ENCODE results near the gene RUNX3.
"Not testable (repeated sequence)": the region's sequence is repeated elsewhere in the genome, so short reads cannot be mapped to it uniquely, and the experiment has no call there.

Gene RUNX3

GRCh38 chr1:24899581-24900485, 30.2 kb downstream of the RUNX3 start:
- no peak for DNase-seq

- no peak for DNase-seq
Observed at GRCh38 chr1:24898909-24899439, 31.1 kb downstream of the RUNX3 start.

GRCh38 chr1:24898152-24898908, 31.7 kb downstream of the RUNX3 start:
- DNase-seq, result peak; percentile 35

- no peak for DNase-seq
Observed at GRCh38 chr1:24897263-24898151, 32.6 kb downstream of the RUNX3 start.

GRCh38 chr1:24896596-24897262, 33.3 kb downstream of the RUNX3 start:
- no peak for DNase-seq

GRCh38 chr1:24896176-24896575, 33.9 kb downstream of the RUNX3 start:
- no peak for DNase-seq

- DNase-seq, result no peak
Observed at GRCh38 chr1:24895511-24895910, 34.6 kb downstream of the RUNX3 start.

GRCh38 chr1:24894002-24894401, 36.1 kb downstream of the RUNX3 start:
- no peak for DNase-seq

GRCh38 chr1:24893431-24893830, 36.6 kb downstream of the RUNX3 start:
- no peak for DNase-seq

- no peak for DNase-seq
Observed at GRCh38 chr1:24892188-24893153, 37.6 kb downstream of the RUNX3 start.

GRCh38 chr1:24891367-24891766, 38.7 kb downstream of the RUNX3 start:
- not testable (repeated sequence) for DNase-seq

GRCh38 chr1:24890887-24891286, 39.2 kb downstream of the RUNX3 start:
- no peak for DNase-seq

GRCh38 chr1:24888971-24889676, 41.0 kb downstream of the RUNX3 start:
- DNase-seq, result no peak

GRCh38 chr1:24888061-24888970, 41.8 kb downstream of the RUNX3 start:
- no peak for DNase-seq

GRCh38 chr1:24886241-24886640, 43.8 kb downstream of the RUNX3 start:
- DNase-seq, result no peak

- DNase-seq, result no peak
Observed at GRCh38 chr1:24884751-24885150, 45.3 kb downstream of the RUNX3 start.

- DNase-seq, result no peak
Observed at GRCh38 chr1:24881034-24881433, 49.0 kb downstream of the RUNX3 start.

- no peak for DNase-seq
Observed at GRCh38 chr1:24878775-24879742, 51.0 kb downstream of the RUNX3 start.

Data from GDM1 (cell line).